GM23338 (cell line): ENCODE results near the gene IRF2BPL. TPM values are rescaled to one million over a fixed set of nuclear protein-coding genes. Genes with fewer than 3 reads are reported as not detected.

ENCODE experiments used
- ATAC-seq: fragments of 200-7000 bp; cut with Tn5 transposase; 3 replicates; pipeline ENCODE4 v1.9.1; 2020
- DNase-seq: peaks from one replicate; pipeline ENCODE4 v3.0.0-alpha.2; 2015; ENCODE audit warnings: low spot score
- H2AFZ ChIP-seq: fragments of 200-600 bp; sonication (generic); 2 replicates; pipeline ENCODE4 v1.8.0; 2016; ENCODE audit warnings: antibody characterized with exemption, mild to moderate bottlenecking, moderate library complexity
- H3F3A ChIP-seq: fragments of 200-600 bp; sonication (generic); replicated peaks from 2 replicates; pipeline ENCODE4 v1.8.0; 2017; ENCODE audit warnings: antibody characterized with exemption, mixed run types, low read depth
- H3K27ac ChIP-seq: fragments of 200-600 bp; sonication (generic); 2 replicates; pipeline ENCODE4 v1.6.1; 2016; ENCODE audit warnings: low read depth
- H3K27me3 ChIP-seq: fragments of 200-600 bp; sonication (generic); 2 replicates; pipeline ENCODE4 v1.8.0; 2016; ENCODE audit warnings: mild to moderate bottlenecking, mixed run types, moderate library complexity; ENCODE audit not compliant: insufficient read depth
- H3K36me3 ChIP-seq: fragments of 200-600 bp; sonication (generic); 2 replicates; pipeline ENCODE4 v1.8.0; 2016; ENCODE audit warnings: mild to moderate bottlenecking; ENCODE audit not compliant: insufficient read depth
- H3K4me1 ChIP-seq: fragments of 200-600 bp; sonication (generic); 2 replicates; pipeline ENCODE4 v1.8.0; 2016; ENCODE audit warnings: mild to moderate bottlenecking, moderate library complexity; ENCODE audit not compliant: insufficient read depth
- H3K4me2 ChIP-seq: fragments of 200-600 bp; sonication (generic); 2 replicates; pipeline ENCODE4 v1.7.1; 2017; ENCODE audit warnings: mixed run types
- H3K4me3 ChIP-seq: fragments of 200-600 bp; sonication (generic); 2 replicates; pipeline ENCODE4 v1.6.1; 2016; ENCODE audit warnings: mixed run types
- H3K79me2 ChIP-seq: fragments of 200-600 bp; sonication (generic); replicated peaks from 2 replicates; pipeline ENCODE4 v1.8.0; 2017; ENCODE audit warnings: mild to moderate bottlenecking; ENCODE audit not compliant: insufficient read depth
- H3K9me2 ChIP-seq: fragments of 200-600 bp; sonication (generic); 2 replicates; pipeline ENCODE4 v1.8.0; 2017; ENCODE audit not compliant: insufficient read depth
- H4K20me1 ChIP-seq: fragments of 200-600 bp; sonication (generic); replicated peaks from 2 replicates; pipeline ENCODE4 v1.8.0; 2017; ENCODE audit warnings: mild to moderate bottlenecking; ENCODE audit not compliant: insufficient read depth
- H3K27ac Mint-ChIP-seq: 2 replicates; pipeline ENCODE4 v1.8.0; 2020; ENCODE audit warnings: inconsistent platforms, mild to moderate bottlenecking, moderate library complexity, mixed read lengths
- H3K27me3 Mint-ChIP-seq: 3 replicates; pipeline ENCODE4 v1.8.0; 2022; ENCODE audit warnings: low read depth, mild to moderate bottlenecking, moderate library complexity, mixed read lengths, inconsistent platforms; ENCODE audit not compliant: insufficient read depth, poor library complexity
- H3K36me3 Mint-ChIP-seq: 3 replicates; pipeline ENCODE4 v1.8.0; 2021; ENCODE audit warnings: low read depth, mild to moderate bottlenecking, inconsistent platforms, moderate library complexity, mixed read lengths
- H3K4me1 Mint-ChIP-seq: 3 replicates; pipeline ENCODE4 v1.8.0; 2020; ENCODE audit warnings: mild to moderate bottlenecking, inconsistent platforms, mixed read lengths
- H3K4me3 Mint-ChIP-seq: 3 replicates; pipeline ENCODE4 v1.8.0; 2021; ENCODE audit warnings: moderate library complexity, mild to moderate bottlenecking, inconsistent platforms, mixed read lengths
- H3K9me3 Mint-ChIP-seq: 3 replicates; pipeline ENCODE4 v1.8.0; 2020; ENCODE audit warnings: moderate library complexity, mild to moderate bottlenecking, inconsistent platforms, mixed read lengths
- EZH2 ChIP-seq: fragments of 200-600 bp; sonication (generic); IDR thresholded peaks from one replicate; pipeline ENCODE4 v1.8.0; 2017; ENCODE audit warnings: antibody characterized with exemption, mild to moderate bottlenecking, low read depth; ENCODE audit not compliant: unreplicated experiment
- EZH2phosphoT487 ChIP-seq: fragments of 200-600 bp; sonication (generic); IDR thresholded peaks from one replicate; pipeline ENCODE4 v1.8.1; 2018; ENCODE audit warnings: antibody characterized with exemption; ENCODE audit not compliant: unreplicated experiment
- POLR2AphosphoS5 ChIP-seq: IDR thresholded peaks from 2 replicates; pipeline ENCODE4 v1.6.1; 2016; ENCODE audit warnings: antibody characterized with exemption, low read depth
- STAT1 ChIP-seq: IDR thresholded peaks from one replicate; pipeline ENCODE4 v1.6.1; 2016; ENCODE audit warnings: antibody characterized with exemption; ENCODE audit not compliant: unreplicated experiment
- ZNF114 ChIP-seq: fragments of 250-450 bp; sonication (Bioruptor Pico); IDR thresholded peaks from 2 replicates; pipeline ENCODE4 v1.5.0; 2020; ENCODE audit warnings: mild to moderate bottlenecking, moderate library complexity
- ZNF331 ChIP-seq: fragments of 250-450 bp; sonication (Bioruptor Pico); IDR thresholded peaks from 2 replicates; pipeline ENCODE4 v1.5.0; 2020; ENCODE audit warnings: low read depth, mild to moderate bottlenecking, moderate library complexity
- polyA plus RNA-seq: library from polyadenylated mRNA; unstranded; fragments of >200 nt; fragmentation: Nextera tagmentation; extraction: Ambion mirVana; gene quantifications from 2 replicates; pipeline ENCODE4 v1.2.1, GENCODE V29; 2016
- total RNA-seq: library from RNA; depleted of rRNA; stranded (reverse); fragments of >200 nt; shearing (Covaris generic); gene quantifications from 2 replicates; pipeline ENCODE4 v1.2.3, GENCODE V29; 2014
- TF ChIP-seq, protein P1 (sequence below): IDR thresholded peaks from 2 replicates; pipeline ENCODE4 v1.6.1; 2016; ENCODE audit warnings: antibody characterized with exemption
- TF ChIP-seq, protein P2 (sequence below): fragments of 250-450 bp; sonication (Bioruptor Pico); IDR thresholded peaks from 2 replicates; pipeline ENCODE4 v1.5.0; 2020; ENCODE audit warnings: mild to moderate bottlenecking, moderate library complexity
- TF ChIP-seq, protein P3 (sequence below): IDR thresholded peaks from one replicate; pipeline ENCODE4 v1.6.1; 2018; ENCODE audit warnings: antibody characterized with exemption; ENCODE audit not compliant: unreplicated experiment

Gene IRF2BPL
- total and polyA plus RNA-seq, 2 experiments from 2014 or later, result 11.2 to 119 TPM

- H3K4me2 ChIP-seq, result no peak overlapping the region
- Mint-ChIP-seq H3K4me1 (peaks cover 51% of the 10 kb centered on the region), H3K4me3 (no peak overlapping the region; the same call in 2 of the 3 replicates), H3K27ac (no peak overlapping the region), H3K9me3 (no peaks in the 10 kb centered on the region), H3K36me3 (no peaks in the 10 kb centered on the region), H3K27me3 (peaks cover 15% of the 10 kb centered on the region)
- no peaks in the 10 kb centered on the region for H4K20me1 ChIP-seq
- H3K9me2 ChIP-seq, result no peaks in the 10 kb centered on the region
- ATAC-seq (no peak), DNase-seq (no peak)
- no peaks in the 10 kb centered on the region for H3K27me3 ChIP-seq
- H3F3A ChIP-seq, result peaks cover 4% of the 10 kb centered on the region; the same call in 1 of the 2 replicates
- no peak overlapping the region for H3K27ac ChIP-seq
- H3K4me1 ChIP-seq, result peaks cover 41% of the 10 kb centered on the region
- H3K79me2 ChIP-seq, result no peaks in the 10 kb centered on the region
- TF ChIP-seq, protein P1, sequence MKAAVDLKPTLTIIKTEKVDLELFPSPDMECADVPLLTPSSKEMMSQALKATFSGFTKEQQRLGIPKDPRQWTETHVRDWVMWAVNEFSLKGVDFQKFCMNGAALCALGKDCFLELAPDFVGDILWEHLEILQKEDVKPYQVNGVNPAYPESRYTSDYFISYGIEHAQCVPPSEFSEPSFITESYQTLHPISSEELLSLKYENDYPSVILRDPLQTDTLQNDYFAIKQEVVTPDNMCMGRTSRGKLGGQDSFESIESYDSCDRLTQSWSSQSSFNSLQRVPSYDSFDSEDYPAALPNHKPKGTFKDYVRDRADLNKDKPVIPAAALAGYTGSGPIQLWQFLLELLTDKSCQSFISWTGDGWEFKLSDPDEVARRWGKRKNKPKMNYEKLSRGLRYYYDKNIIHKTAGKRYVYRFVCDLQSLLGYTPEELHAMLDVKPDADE, result no peak
- TF ChIP-seq EZH2phosphoT487, result no peak
- TF ChIP-seq EZH2, result no peak
- no peak for TF ChIP-seq STAT1
- TF ChIP-seq, protein P2, sequence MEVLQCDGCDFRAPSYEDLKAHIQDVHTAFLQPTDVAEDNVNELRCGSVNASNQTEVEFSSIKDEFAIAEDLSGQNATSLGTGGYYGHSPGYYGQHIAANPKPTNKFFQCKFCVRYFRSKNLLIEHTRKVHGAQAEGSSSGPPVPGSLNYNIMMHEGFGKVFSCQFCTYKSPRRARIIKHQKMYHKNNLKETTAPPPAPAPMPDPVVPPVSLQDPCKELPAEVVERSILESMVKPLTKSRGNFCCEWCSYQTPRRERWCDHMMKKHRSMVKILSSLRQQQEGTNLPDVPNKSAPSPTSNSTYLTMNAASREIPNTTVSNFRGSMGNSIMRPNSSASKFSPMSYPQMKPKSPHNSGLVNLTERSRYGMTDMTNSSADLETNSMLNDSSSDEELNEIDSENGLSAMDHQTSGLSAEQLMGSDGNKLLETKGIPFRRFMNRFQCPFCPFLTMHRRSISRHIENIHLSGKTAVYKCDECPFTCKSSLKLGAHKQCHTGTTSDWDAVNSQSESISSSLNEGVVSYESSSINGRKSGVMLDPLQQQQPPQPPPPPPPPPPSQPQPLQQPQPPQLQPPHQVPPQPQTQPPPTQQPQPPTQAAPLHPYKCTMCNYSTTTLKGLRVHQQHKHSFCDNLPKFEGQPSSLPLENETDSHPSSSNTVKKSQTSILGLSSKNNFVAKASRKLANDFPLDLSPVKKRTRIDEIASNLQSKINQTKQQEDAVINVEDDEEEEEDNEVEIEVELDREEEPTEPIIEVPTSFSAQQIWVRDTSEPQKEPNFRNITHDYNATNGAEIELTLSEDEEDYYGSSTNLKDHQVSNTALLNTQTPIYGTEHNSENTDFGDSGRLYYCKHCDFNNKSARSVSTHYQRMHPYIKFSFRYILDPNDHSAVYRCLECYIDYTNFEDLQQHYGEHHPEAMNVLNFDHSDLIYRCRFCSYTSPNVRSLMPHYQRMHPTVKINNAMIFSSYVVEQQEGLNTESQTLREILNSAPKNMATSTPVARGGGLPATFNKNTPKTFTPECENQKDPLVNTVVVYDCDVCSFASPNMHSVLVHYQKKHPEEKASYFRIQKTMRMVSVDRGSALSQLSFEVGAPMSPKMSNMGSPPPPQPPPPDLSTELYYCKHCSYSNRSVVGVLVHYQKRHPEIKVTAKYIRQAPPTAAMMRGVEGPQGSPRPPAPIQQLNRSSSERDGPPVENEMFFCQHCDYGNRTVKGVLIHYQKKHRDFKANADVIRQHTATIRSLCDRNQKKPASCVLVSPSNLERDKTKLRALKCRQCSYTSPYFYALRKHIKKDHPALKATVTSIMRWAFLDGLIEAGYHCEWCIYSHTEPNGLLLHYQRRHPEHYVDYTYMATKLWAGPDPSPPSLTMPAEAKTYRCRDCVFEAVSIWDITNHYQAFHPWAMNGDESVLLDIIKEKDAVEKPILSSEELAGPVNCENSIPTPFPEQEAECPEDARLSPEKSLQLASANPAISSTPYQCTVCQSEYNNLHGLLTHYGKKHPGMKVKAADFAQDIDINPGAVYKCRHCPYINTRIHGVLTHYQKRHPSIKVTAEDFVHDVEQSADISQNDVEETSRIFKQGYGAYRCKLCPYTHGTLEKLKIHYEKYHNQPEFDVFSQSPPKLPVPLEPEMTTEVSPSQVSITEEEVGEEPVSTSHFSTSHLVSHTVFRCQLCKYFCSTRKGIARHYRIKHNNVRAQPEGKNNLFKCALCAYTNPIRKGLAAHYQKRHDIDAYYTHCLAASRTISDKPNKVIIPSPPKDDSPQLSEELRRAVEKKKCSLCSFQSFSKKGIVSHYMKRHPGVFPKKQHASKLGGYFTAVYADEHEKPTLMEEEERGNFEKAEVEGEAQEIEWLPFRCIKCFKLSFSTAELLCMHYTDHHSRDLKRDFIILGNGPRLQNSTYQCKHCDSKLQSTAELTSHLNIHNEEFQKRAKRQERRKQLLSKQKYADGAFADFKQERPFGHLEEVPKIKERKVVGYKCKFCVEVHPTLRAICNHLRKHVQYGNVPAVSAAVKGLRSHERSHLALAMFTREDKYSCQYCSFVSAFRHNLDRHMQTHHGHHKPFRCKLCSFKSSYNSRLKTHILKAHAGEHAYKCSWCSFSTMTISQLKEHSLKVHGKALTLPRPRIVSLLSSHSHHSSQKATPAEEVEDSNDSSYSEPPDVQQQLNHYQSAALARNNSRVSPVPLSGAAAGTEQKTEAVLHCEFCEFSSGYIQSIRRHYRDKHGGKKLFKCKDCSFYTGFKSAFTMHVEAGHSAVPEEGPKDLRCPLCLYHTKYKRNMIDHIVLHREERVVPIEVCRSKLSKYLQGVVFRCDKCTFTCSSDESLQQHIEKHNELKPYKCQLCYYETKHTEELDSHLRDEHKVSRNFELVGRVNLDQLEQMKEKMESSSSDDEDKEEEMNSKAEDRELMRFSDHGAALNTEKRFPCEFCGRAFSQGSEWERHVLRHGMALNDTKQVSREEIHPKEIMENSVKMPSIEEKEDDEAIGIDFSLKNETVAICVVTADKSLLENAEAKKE (CRISPR knock-in tag), result no peak
- TF ChIP-seq, protein P3, sequence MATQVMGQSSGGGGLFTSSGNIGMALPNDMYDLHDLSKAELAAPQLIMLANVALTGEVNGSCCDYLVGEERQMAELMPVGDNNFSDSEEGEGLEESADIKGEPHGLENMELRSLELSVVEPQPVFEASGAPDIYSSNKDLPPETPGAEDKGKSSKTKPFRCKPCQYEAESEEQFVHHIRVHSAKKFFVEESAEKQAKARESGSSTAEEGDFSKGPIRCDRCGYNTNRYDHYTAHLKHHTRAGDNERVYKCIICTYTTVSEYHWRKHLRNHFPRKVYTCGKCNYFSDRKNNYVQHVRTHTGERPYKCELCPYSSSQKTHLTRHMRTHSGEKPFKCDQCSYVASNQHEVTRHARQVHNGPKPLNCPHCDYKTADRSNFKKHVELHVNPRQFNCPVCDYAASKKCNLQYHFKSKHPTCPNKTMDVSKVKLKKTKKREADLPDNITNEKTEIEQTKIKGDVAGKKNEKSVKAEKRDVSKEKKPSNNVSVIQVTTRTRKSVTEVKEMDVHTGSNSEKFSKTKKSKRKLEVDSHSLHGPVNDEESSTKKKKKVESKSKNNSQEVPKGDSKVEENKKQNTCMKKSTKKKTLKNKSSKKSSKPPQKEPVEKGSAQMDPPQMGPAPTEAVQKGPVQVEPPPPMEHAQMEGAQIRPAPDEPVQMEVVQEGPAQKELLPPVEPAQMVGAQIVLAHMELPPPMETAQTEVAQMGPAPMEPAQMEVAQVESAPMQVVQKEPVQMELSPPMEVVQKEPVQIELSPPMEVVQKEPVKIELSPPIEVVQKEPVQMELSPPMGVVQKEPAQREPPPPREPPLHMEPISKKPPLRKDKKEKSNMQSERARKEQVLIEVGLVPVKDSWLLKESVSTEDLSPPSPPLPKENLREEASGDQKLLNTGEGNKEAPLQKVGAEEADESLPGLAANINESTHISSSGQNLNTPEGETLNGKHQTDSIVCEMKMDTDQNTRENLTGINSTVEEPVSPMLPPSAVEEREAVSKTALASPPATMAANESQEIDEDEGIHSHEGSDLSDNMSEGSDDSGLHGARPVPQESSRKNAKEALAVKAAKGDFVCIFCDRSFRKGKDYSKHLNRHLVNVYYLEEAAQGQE, result no peak
- TF ChIP-seq ZNF331 (CRISPR knock-in tag), result no peak
- TF ChIP-seq ZNF114 (CRISPR knock-in tag), result no peak
- no peak for TF ChIP-seq POLR2AphosphoS5
- H2AFZ ChIP-seq, result no peak overlapping the region
- no peak overlapping the region for H3K4me3 ChIP-seq
- H3K36me3 ChIP-seq, result no peaks in the 10 kb centered on the region
Measured at GRCh38 chr14:76998910-76999309, 29.6 kb downstream of the IRF2BPL start.
